WTC11 (cell line): ENCODE data around the gene GAB4.

Experiments used
- AFF4 ChIP-seq: sonication (generic); formaldehyde crosslinking; IDR thresholded peaks from 2 replicates; pipeline ENCODE4 v1.8.1; 2023; ENCODE audit warnings: mild to moderate bottlenecking, missing genetic modification reagents, borderline replicate concordance
- CTCF ChIP-seq: fragments of 200-600 bp; IDR thresholded peaks from 2 replicates; pipeline ENCODE4 v1.8.0; 2022; ENCODE audit warnings: antibody characterized with exemption
- E2F4 ChIP-seq: sonication (generic); formaldehyde crosslinking; IDR thresholded peaks from 2 replicates; pipeline ENCODE4 v1.8.1; 2022; ENCODE audit warnings: low read depth, mild to moderate bottlenecking, moderate library complexity, missing genetic modification reagents, borderline replicate concordance
- HMGA2 ChIP-seq: fragments of 250-450 bp; sonication (Bioruptor Pico); IDR thresholded peaks from 2 replicates; pipeline ENCODE4 v1.4.0; 2021; ENCODE audit warnings: mild to moderate bottlenecking, moderate library complexity
- MAX ChIP-seq: sonication (generic); formaldehyde crosslinking; IDR thresholded peaks from 2 replicates; pipeline ENCODE4 v1.8.0; 2022; ENCODE audit warnings: mild to moderate bottlenecking, missing genetic modification reagents
- NFYB ChIP-seq: sonication (generic); formaldehyde crosslinking; conservative IDR thresholded peaks from 2 replicates; pipeline ENCODE4 v1.8.0; 2022; ENCODE audit warnings: low read depth, missing genetic modification reagents
- NR3C1 ChIP-seq: sonication (generic); formaldehyde crosslinking; conservative IDR thresholded peaks from 2 replicates; pipeline ENCODE4 v1.8.1; 2023; ENCODE audit warnings: low read depth, mild to moderate bottlenecking, missing genetic modification reagents
- PRDM15 ChIP-seq: sonication (generic); formaldehyde crosslinking; IDR thresholded peaks from 2 replicates; pipeline ENCODE4 v1.8.0; 2022; ENCODE audit warnings: missing genetic modification reagents
- STAT6 ChIP-seq: sonication (generic); formaldehyde crosslinking; conservative IDR thresholded peaks from 2 replicates; pipeline ENCODE4 v1.8.1; 2023; ENCODE audit warnings: mild to moderate bottlenecking, low read depth, missing genetic modification reagents, moderate library complexity
- TEAD4 ChIP-seq: sonication (generic); formaldehyde crosslinking; IDR thresholded peaks from 2 replicates; pipeline ENCODE4 v1.8.0; 2022; ENCODE audit warnings: mild to moderate bottlenecking, missing genetic modification reagents
- ZNF121 ChIP-seq: sonication (generic); formaldehyde crosslinking; IDR thresholded peaks from 2 replicates; pipeline ENCODE4 v1.8.0; 2023; ENCODE audit warnings: missing genetic modification reagents

GRCh38 chr22:17056807-17057206 lies 48.8 kb upstream of the GAB4 start:
- TF ChIP-seq TEAD4 (CRISPR knock-in tag), result no peak
- no peak for TF ChIP-seq CTCF
- no peak for TF ChIP-seq STAT6 (CRISPR knock-in tag)
- TF ChIP-seq PRDM15 (CRISPR knock-in tag), result no peak
- TF ChIP-seq NFYB (CRISPR knock-in tag), result no peak
- TF ChIP-seq NR3C1 (CRISPR knock-in tag), result no peak
- TF ChIP-seq ZNF121, result no peak
- no peak for TF ChIP-seq E2F4
- TF ChIP-seq HMGA2, result no peak
- TF ChIP-seq MAX, result no peak
- TF ChIP-seq AFF4 (CRISPR knock-in tag), result no peak
